ENCODE data around the gene ADCY3. TPM values are rescaled to one million over a fixed set of nuclear protein-coding genes. Genes with fewer than 3 reads are reported as not detected.

Gene ADCY3
- total and polyA plus RNA-seq, 4 donors, result 7.6 to 144 (median 80.0) TPM

- H3K9me3 ChIP-seq (ENCODE audit: control insufficient read depth, low read length), result no peaks in the 10 kb centered on the region
- H3K4me3 ChIP-seq (ENCODE audit: low read length in 2 of 2), result no peak overlapping the region
- intact Hi-C loops (cut with DNase I), result no loop called here
- DNase-seq (no peak), ATAC-seq (ENCODE audit: low FRiP score) (no peak)
- 4% methylated on average over 6 of the region's 6 CpGs for WGBS, 2 donors
- no peaks in the 10 kb centered on the region for H3K4me1 ChIP-seq (ENCODE audit: control insufficient read depth in 1 of 2, insufficient read depth in 2 of 2, low read length in 2 of 2)
- H3K36me3 ChIP-seq (ENCODE audit: control insufficient read depth in 1 of 2, insufficient read depth in 2 of 2, low read length in 1 of 2), result no peaks in the 10 kb centered on the region
- H3K27ac ChIP-seq (ENCODE audit: low read depth in 1 of 2, low read length in 2 of 2), result no peak overlapping the region
- no peaks in the 10 kb centered on the region for H3K27me3 ChIP-seq (ENCODE audit: control insufficient read depth in 1 of 2, insufficient read depth in 2 of 2, low read length in 1 of 2)
Measured at GRCh38 chr2:24930768-24931167, 10.7 kb upstream of the ADCY3 start.

DNA sequence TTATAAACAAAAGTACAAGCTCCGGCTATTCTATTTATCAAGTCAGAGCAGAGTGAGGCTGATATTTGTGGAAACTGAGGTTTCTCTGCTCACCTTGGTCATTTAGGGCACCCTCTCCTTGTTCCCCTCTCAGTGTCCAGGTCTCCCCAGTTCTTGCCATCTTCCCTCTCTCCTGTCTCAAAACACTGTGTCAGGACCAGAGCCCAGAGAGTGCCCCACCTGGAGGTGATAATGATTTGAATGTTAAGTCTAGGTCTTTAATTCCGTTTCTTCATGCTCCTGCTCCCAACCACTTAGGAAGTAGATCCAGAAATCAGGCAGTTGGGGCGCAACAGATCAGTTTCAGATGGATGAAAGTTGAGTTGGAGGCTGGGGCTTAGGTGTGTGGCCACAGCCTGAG is 9.2 kb upstream of the ADCY3 start:
- 93 to 97% methylated on average over 3 of the region's 3 CpGs for WGBS, 2 donors
- H3K27ac ChIP-seq (ENCODE audit: low read depth in 1 of 2, low read length in 2 of 2), result no peak overlapping the region
- H3K9me3 ChIP-seq (ENCODE audit: control insufficient read depth, low read length), result no peaks in the 10 kb centered on the region
- no peaks in the 10 kb centered on the region for H3K4me1 ChIP-seq (ENCODE audit: control insufficient read depth in 1 of 2, insufficient read depth in 2 of 2, low read length in 2 of 2)
- no peaks in the 10 kb centered on the region for H3K36me3 ChIP-seq (ENCODE audit: control insufficient read depth in 1 of 2, insufficient read depth in 2 of 2, low read length in 1 of 2)
- no peaks in the 10 kb centered on the region for H3K27me3 ChIP-seq (ENCODE audit: control insufficient read depth in 1 of 2, insufficient read depth in 2 of 2, low read length in 1 of 2)
- ATAC-seq (ENCODE audit: low FRiP score) (no peak), DNase-seq (peak in 1 of 2 donors; percentile 22)
- intact Hi-C loops (cut with DNase I), result no loop called here
- H3K4me3 ChIP-seq (ENCODE audit: low read length in 2 of 2), result no peak overlapping the region

- Histone ChIP-seq H3K9me3 (ENCODE audit: control insufficient read depth, low read length) (no peaks in the 10 kb centered on the region), H3K27me3 (ENCODE audit: control insufficient read depth in 1 of 2, insufficient read depth in 2 of 2, low read length in 1 of 2) (no peaks in the 10 kb centered on the region), H3K36me3 (ENCODE audit: control insufficient read depth in 1 of 2, insufficient read depth in 2 of 2, low read length in 1 of 2) (no peaks in the 10 kb centered on the region), H3K4me3 (ENCODE audit: low read length in 2 of 2) (no peak overlapping the region), H3K27ac (ENCODE audit: low read depth in 1 of 2, low read length in 2 of 2) (no peak overlapping the region), H3K4me1 (ENCODE audit: control insufficient read depth in 1 of 2, insufficient read depth in 2 of 2, low read length in 2 of 2) (no peaks in the 10 kb centered on the region)
- no peak for ATAC-seq (ENCODE audit: low FRiP score)
- DNase-seq, result no peak
- intact Hi-C loops (cut with DNase I), result no loop called here
Measured at GRCh38 chr2:24928036-24928435, 8.0 kb upstream of the ADCY3 start.

- intact Hi-C loops (cut with DNase I), result no loop called here
- DNase-seq (peak; percentile 80 to 89), ATAC-seq (ENCODE audit: low FRiP score) (peak; percentile 76)
- no peak overlapping the region for H3K27ac ChIP-seq (ENCODE audit: low read depth in 1 of 2, low read length in 2 of 2)
- H3K4me3 ChIP-seq (ENCODE audit: low read length in 2 of 2), result no peak overlapping the region
- no peaks in the 10 kb centered on the region for H3K36me3 ChIP-seq (ENCODE audit: control insufficient read depth in 1 of 2, insufficient read depth in 2 of 2, low read length in 1 of 2)
- H3K9me3 ChIP-seq (ENCODE audit: control insufficient read depth, low read length), result no peaks in the 10 kb centered on the region
- H3K27me3 ChIP-seq (ENCODE audit: control insufficient read depth in 1 of 2, insufficient read depth in 2 of 2, low read length in 1 of 2), result no peaks in the 10 kb centered on the region
- WGBS, 2 donors, result 19 to 23% methylated on average over 32 to 33 of the region's 33 CpGs
- H3K4me1 ChIP-seq (ENCODE audit: control insufficient read depth in 1 of 2, insufficient read depth in 2 of 2, low read length in 2 of 2), result no peaks in the 10 kb centered on the region
Measured at GRCh38 chr2:24926602-24927252, 6.7 kb upstream of the ADCY3 start.

- no peak overlapping the region for H3K27ac ChIP-seq (ENCODE audit: low read depth in 1 of 2, low read length in 2 of 2)
Measured at GRCh38 chr2:24926220-24926601, 6.2 kb upstream of the ADCY3 start.

GRCh38 chr2:24925815-24926214 is 5.8 kb upstream of the ADCY3 start:
- peak in 1 of 2 donors; percentile 8 for DNase-seq
- H3K27ac ChIP-seq (ENCODE audit: low read depth in 1 of 2, low read length in 2 of 2), result no peak overlapping the region
- H3K4me3 ChIP-seq (ENCODE audit: low read length in 2 of 2), result no peak overlapping the region
- intact Hi-C loops (cut with DNase I), result no loop called here
- 94 to 95% methylated on average over 10 of the region's 10 CpGs for WGBS, 2 donors
- no peaks in the 10 kb centered on the region for H3K27me3 ChIP-seq (ENCODE audit: control insufficient read depth in 1 of 2, insufficient read depth in 2 of 2, low read length in 1 of 2)
- H3K4me1 ChIP-seq (ENCODE audit: control insufficient read depth in 1 of 2, insufficient read depth in 2 of 2, low read length in 2 of 2), result no peaks in the 10 kb centered on the region
- ATAC-seq (ENCODE audit: low FRiP score), result no peak
- no peaks in the 10 kb centered on the region for H3K36me3 ChIP-seq (ENCODE audit: control insufficient read depth in 1 of 2, insufficient read depth in 2 of 2, low read length in 1 of 2)
- H3K9me3 ChIP-seq (ENCODE audit: control insufficient read depth, low read length), result no peaks in the 10 kb centered on the region

More at GRCh38 chr2:24926220-24926601, 6.2 kb upstream of the ADCY3 start:
- Histone ChIP-seq H3K4me1 (ENCODE audit: control insufficient read depth in 1 of 2, insufficient read depth in 2 of 2, low read length in 2 of 2) (no peaks in the 10 kb centered on the region), H3K27me3 (ENCODE audit: control insufficient read depth in 1 of 2, insufficient read depth in 2 of 2, low read length in 1 of 2) (no peaks in the 10 kb centered on the region), H3K9me3 (ENCODE audit: control insufficient read depth, low read length) (no peaks in the 10 kb centered on the region), H3K4me3 (ENCODE audit: low read length in 2 of 2) (no peak overlapping the region), H3K36me3 (ENCODE audit: control insufficient read depth in 1 of 2, insufficient read depth in 2 of 2, low read length in 1 of 2) (no peaks in the 10 kb centered on the region)
- 89 to 92% methylated on average over 14 of the region's 14 CpGs for WGBS, 2 donors
- no peak for ATAC-seq (ENCODE audit: low FRiP score)
- intact Hi-C loops (cut with DNase I), result no loop called here
- peak in 1 of 2 donors; percentile 69 for DNase-seq

GRCh38 chr2:24924732-24925131 is 4.7 kb upstream of the ADCY3 start:
- H3K27ac ChIP-seq (ENCODE audit: low read depth in 1 of 2, low read length in 2 of 2), result no peak overlapping the region
- ATAC-seq (ENCODE audit: low FRiP score) (no peak), DNase-seq (peak in 1 of 2 donors; percentile 65)
- H3K9me3 ChIP-seq (ENCODE audit: control insufficient read depth, low read length), result no peaks in the 10 kb centered on the region
- H3K4me1 ChIP-seq (ENCODE audit: control insufficient read depth in 1 of 2, insufficient read depth in 2 of 2, low read length in 2 of 2), result no peaks in the 10 kb centered on the region
- intact Hi-C loops (cut with DNase I), result no loop called here
- 94 to 98% methylated on average over 6 of the region's 6 CpGs for WGBS, 2 donors
- H3K4me3 ChIP-seq (ENCODE audit: low read length in 2 of 2), result no peak overlapping the region
- H3K36me3 ChIP-seq (ENCODE audit: control insufficient read depth in 1 of 2, insufficient read depth in 2 of 2, low read length in 1 of 2), result no peaks in the 10 kb centered on the region
- no peaks in the 10 kb centered on the region for H3K27me3 ChIP-seq (ENCODE audit: control insufficient read depth in 1 of 2, insufficient read depth in 2 of 2, low read length in 1 of 2)

DNA sequence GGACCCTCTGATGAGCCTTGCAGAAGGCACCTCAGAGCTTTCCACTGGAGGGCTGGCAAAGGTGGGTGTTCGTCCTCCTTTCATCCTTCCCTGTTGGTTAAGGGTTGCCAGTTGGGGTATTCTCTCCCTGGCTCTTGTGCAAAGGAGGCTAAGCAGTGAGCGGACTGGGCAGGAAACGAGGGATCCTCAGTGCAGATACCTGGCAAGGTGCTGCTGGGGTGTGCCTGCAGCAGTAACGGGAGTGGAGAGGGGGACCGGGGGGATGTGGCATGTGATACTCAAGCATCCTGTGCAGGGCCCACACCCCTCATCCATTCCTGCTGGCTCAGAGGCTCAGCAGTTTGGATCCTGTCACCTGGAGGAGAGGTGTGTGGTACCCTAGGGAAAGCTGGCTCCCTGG is 4.2 kb upstream of the ADCY3 start:
- Histone ChIP-seq H3K27ac (ENCODE audit: low read depth in 1 of 2, low read length in 2 of 2) (no peak overlapping the region), H3K4me3 (ENCODE audit: low read length in 2 of 2) (no peak overlapping the region), H3K9me3 (ENCODE audit: control insufficient read depth, low read length) (no peaks in the 10 kb centered on the region), H3K4me1 (ENCODE audit: control insufficient read depth in 1 of 2, insufficient read depth in 2 of 2, low read length in 2 of 2) (no peaks in the 10 kb centered on the region), H3K36me3 (ENCODE audit: control insufficient read depth in 1 of 2, insufficient read depth in 2 of 2, low read length in 1 of 2) (no peaks in the 10 kb centered on the region), H3K27me3 (ENCODE audit: control insufficient read depth in 1 of 2, insufficient read depth in 2 of 2, low read length in 1 of 2) (no peaks in the 10 kb centered on the region)
- intact Hi-C loops (cut with DNase I), result no loop called here
- DNase-seq (peak in 1 of 2 donors; percentile 30), ATAC-seq (ENCODE audit: low FRiP score) (no peak)
- WGBS, 2 donors, result 96 to 100% methylated on average over 5 of the region's 5 CpGs

DNA sequence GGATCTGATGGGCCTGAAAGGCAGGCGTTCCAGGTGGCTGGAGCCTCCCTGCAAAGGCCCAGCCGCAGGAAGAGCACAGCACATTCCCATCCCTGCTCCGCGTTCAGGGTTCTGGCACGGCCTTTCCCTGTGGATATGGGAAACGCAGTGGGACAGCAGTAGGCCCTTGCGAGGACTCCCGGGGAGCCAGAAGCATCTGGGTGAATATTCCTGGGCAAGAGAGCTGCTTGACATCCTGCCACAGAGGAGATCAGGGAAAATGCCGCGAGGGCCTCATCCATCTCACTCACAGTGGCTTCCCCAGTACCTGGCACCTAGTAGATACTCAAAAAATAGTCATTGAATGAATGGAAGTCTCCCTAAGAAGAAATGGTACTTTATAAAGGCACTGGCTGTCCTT is 3.1 kb upstream of the ADCY3 start:
- H3K9me3 ChIP-seq (ENCODE audit: control insufficient read depth, low read length), result no peaks in the 10 kb centered on the region
- H3K27ac ChIP-seq (ENCODE audit: low read depth in 1 of 2, low read length in 2 of 2), result no peak overlapping the region
- DNase-seq, result peak in 1 of 2 donors; percentile 54
- H3K4me3 ChIP-seq (ENCODE audit: low read length in 2 of 2), result no peak overlapping the region
- no peaks in the 10 kb centered on the region for H3K36me3 ChIP-seq (ENCODE audit: control insufficient read depth in 1 of 2, insufficient read depth in 2 of 2, low read length in 1 of 2)
- no peaks in the 10 kb centered on the region for H3K27me3 ChIP-seq (ENCODE audit: control insufficient read depth in 1 of 2, insufficient read depth in 2 of 2, low read length in 1 of 2)
- ATAC-seq (ENCODE audit: low FRiP score), result no peak
- intact Hi-C loops (cut with DNase I), result no loop called here
- H3K4me1 ChIP-seq (ENCODE audit: control insufficient read depth in 1 of 2, insufficient read depth in 2 of 2, low read length in 2 of 2), result no peaks in the 10 kb centered on the region
- 94 to 96% methylated on average over 10 of the region's 10 CpGs for WGBS, 2 donors

Measured in aorta (tissue), 5 donors.